GM12874 (cell line): ENCODE measurements around the gene DMXL2.

Experiments used
- TF ChIP-seq, protein P1 (sequence below): IDR thresholded peaks from 2 replicates; pipeline ENCODE4 v1.5.1; 2011; ENCODE audit warnings: low read depth, mild to moderate bottlenecking, control low read depth, low read length, moderate library complexity; ENCODE audit not compliant: insufficient read depth

The DMXL2 gene

DNA sequence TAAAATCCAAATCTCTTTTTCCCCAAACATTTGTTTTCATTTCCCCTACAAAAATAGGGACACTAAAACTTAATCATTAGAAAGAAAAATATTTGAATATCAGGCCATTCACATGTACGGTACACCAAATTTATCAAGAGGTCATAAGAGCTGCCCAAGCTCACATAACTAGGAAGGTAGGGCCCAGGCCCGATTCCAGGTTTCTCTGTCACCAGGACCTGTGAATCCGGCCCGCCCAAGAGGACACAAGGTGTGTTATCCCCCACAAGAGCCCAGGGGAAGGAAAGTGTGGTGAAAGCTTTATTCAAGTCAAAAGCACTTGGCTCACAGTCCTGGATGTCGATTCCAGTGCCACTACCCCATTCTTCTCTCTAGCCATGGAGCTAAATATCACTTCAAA, 130.6 kb downstream of the DMXL2 start:
- TF ChIP-seq, protein P1, sequence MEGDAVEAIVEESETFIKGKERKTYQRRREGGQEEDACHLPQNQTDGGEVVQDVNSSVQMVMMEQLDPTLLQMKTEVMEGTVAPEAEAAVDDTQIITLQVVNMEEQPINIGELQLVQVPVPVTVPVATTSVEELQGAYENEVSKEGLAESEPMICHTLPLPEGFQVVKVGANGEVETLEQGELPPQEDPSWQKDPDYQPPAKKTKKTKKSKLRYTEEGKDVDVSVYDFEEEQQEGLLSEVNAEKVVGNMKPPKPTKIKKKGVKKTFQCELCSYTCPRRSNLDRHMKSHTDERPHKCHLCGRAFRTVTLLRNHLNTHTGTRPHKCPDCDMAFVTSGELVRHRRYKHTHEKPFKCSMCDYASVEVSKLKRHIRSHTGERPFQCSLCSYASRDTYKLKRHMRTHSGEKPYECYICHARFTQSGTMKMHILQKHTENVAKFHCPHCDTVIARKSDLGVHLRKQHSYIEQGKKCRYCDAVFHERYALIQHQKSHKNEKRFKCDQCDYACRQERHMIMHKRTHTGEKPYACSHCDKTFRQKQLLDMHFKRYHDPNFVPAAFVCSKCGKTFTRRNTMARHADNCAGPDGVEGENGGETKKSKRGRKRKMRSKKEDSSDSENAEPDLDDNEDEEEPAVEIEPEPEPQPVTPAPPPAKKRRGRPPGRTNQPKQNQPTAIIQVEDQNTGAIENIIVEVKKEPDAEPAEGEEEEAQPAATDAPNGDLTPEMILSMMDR = no peak

DNA sequence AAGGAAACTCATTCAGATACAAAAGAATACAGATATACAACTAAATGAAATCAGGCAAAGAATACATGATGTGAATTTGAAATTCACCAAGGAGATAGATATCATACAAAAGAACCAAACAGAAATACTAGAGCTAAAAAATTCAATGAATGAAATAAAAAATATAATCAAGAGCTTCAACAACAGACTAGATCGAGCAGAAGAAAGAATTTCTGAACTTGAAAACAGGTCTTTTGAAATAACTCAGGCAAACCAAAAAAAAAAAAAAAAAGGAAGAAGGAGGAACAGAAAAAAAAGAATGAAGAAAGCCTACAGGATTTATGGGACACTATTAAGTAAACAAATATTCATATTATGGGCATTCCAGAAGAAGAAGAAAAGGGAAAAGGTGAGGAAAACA, 137.8 kb downstream of the DMXL2 start:
- TF ChIP-seq, protein P1 = no peak

DNA sequence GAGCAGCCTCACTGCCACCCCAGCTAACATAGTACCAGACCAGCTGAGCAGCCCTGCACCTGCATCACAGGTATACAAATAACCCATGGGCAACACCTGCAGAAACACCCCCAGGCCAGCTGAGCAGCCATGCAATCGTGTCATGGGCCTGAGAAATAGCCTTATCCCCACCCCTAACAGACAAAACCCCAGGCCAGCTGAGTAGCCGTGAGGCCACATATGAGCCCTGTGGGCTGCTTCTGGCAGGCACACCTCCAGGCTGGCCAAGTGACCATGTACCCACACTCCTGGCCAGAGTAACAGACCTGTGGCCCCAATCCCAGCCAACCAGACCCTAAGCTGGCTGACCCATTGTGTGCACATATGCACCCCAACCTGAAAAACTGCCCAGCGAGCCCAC, 138.6 kb downstream of the DMXL2 start:
- TF ChIP-seq, protein P1 = no peak

DNA sequence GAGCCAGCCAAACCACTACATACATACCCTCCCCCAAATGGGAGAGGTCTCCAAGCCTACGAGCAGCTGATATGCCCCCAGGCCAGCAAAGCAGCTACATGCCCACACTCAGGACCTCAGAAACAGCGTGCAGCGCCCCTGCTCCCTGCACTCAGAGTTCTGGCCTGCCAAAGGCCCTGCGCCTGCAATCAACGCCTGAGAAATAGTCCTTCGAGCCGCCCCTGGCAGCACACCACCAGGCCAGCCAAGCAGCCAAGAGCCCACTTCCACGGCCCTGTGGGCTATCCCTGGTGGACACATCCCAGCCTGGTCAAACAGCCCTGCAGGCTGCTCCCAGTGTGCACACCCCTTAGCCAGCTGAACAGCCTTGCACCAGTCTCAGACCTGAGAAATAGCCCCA, 139.1 kb downstream of the DMXL2 start:
- TF ChIP-seq, protein P1 = no peak

GRCh38 chr15:51475736-51476135, 146.8 kb downstream of the DMXL2 start:
- TF ChIP-seq, protein P1 = no peak

- TF ChIP-seq, protein P1 = no peak
Measured at GRCh38 chr15:51470512-51470911, 152.1 kb downstream of the DMXL2 start.

DNA sequence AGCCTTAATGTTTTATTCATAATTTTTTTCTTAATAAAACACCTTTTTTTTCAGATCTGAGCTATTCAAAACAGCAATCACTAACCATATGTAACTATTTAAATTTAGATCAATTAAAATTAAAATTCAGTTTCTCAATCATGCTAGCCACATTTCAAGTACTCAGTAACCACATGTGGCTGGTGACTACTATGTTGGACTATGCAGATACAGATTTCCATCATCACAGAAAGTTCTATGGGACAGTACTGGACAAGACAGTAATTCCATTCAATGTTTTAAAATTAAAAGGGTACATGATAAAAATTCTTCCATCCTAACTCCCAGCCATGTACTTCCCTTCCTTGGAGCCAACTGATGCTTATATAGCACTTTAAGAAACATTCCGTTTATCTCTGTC, 161.8 kb downstream of the DMXL2 start:
- TF ChIP-seq, protein P1 = no peak

DNA sequence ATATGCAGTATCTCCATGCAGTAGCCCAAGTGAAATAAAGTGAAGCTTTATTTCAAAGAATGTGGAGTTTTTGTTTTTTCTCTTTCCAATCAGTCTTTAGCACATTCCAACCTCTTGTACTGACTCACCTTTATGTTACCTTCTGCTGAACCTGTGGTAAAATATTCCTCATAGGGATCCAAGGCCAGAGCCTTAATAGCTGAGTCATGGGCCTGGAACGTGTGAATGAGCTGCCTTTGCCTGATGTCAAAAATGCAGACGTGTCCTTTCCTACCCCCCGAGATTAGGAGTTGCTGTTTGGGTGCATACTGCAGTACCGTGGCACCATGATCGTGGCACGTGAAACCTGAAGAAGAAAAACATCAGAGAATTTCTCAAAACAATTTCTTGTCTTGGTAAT, 172.6 kb downstream of the DMXL2 start:
- TF ChIP-seq, protein P1 = no peak
